GM19239 (cell line): ENCODE data around the gene SNX21.
"Not testable (repeated sequence)": the region's sequence is repeated elsewhere in the genome, so short reads cannot be mapped to it uniquely, and the experiment has no call there.

Experiments used
- DNase-seq: peaks from one replicate; pipeline ENCODE4 v3.0.0; 2011; ENCODE audit warnings: low spot score; ENCODE audit not compliant: insufficient read length
- FAIRE-seq: peaks from 2 replicates; lab custom pipeline; 2011; peaks lifted over from hg19 to GRCh38; lab: Jason Lieb, UNC

The SNX21 gene

GRCh38 chr20:45821947-45822346 lies 11.7 kb upstream of the SNX21 start:
- FAIRE-seq (no peak), DNase-seq (no peak)

DNA sequence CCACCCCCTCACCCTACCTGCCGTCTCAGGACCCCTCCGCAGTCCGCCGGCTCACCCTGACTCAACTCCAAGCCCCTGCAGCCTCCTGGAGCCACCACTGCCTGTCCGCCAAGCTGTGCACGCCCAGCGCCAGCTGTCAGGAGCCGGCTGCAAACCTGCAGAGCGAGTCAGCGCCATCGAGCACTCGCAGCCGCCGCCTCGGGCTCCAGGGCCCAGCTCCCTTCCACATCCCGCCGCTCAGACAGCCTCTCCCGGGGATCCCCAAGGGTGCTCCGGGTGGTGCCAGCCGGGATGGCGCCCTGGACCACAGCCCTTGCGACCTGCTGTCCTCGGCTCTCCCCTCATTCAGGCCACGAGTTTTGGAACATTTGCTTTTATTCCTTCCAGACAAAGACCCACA lies 10.7 kb upstream of the SNX21 start:
- FAIRE-seq = no peak
- DNase-seq = no peak

DNA sequence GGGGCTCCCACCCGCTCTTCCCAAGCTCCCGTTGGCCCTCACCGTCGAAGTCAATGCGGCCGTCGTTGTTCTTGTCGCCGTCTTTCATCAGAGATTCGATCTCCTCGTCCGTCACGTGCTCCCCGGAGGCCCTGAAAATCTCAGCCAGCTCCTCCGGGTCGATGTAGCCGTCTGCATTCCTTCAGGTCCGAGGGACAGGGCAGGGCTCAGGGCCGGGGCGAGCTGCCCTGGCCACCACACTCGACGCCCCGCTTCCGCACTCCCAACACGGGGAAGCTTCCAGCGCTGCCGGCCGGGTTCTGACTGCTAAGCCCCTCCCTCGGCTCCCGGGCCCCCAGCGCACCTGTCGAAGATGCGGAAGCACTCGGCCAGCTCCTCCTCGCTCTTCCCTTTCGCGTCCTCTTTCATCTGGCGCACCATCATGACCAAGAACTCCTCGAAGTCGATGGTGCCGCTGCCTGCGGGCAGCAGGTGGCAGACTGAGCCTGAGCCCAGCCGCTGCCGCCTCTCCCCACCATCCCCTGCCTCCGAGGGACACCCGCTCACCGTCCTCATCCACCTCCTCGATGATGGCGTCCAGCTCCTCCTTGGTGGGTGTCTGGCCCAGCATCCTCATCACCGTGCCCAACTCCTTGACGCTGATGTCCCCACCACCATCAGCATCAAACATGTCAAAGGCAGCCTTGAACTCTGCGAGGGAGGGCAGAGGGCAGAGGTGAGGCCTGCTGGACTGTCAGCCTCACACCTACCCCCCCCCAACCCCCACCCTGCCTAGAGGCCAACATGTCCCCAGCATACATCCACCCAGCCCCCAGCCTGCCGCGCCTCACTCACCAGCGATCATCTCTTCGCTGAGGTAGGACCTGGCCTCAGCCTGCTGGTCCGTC lies 9.4 kb upstream of the SNX21 start:
- DNase-seq = peak; percentile 36
- no peak for FAIRE-seq

GRCh38 chr20:45826381-45827019 lies 7.1 kb upstream of the SNX21 start:
- no peak for FAIRE-seq
- no peak for DNase-seq

GRCh38 chr20:45827030-45827652 lies 6.5 kb upstream of the SNX21 start, which contains the start of gene TNNC2:
Gene TNNC2, minus strand, starts transcription at chr20:45827312. Its CDS starts 64 bp downstream, at chr20:45827248.
- FAIRE-seq = no peak

DNA sequence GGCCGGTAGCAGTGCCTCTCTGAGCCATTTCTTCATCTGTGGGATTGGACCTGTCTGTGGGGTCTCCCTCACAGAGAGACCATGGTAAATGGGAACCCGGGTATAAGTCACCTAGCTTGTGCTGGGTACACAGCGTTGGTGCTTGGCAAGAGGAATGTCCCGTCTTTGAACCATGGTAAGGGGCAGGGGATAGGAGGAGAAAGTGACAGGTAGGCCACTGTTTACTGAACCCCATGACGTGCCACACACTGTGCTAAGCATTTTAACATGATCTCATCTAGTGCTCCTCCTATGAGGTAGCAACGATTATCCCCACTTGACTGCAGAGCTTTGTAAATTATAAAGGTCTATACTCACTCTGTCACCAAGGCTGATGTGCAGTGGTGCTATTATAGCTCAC lies 5.9 kb upstream of the SNX21 start:
- FAIRE-seq = no peak
- DNase-seq = no peak

More at GRCh38 chr20:45827030-45827652, 6.5 kb upstream of the SNX21 start, which contains the start of gene TNNC2:
- no peak for DNase-seq

DNA sequence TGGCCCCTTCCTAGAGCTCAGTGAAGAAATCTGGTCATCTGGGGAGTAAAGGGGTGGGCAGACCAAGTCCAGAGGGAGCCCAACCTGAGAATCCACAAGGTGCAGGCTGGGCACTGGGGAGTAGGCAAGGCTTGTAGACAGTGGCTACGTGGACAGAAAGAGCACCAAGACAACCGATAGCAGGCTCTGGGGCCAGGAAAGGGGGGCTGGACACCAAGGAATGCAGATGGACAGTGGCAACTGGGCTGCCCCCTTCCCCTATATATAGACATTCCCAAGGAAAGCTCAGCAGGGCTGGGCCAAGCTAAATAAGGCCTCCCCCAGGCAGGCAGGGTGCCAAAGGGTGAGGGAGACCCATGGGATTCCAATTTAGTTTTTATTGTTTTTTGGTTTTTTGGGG lies 5.0 kb upstream of the SNX21 start:
- DNase-seq (no peak), FAIRE-seq (no peak)

- not testable (repeated sequence) for DNase-seq, FAIRE-seq
Observed at GRCh38 chr20:45829673-45830106, 3.9 kb upstream of the SNX21 start.

- DNase-seq (no peak), FAIRE-seq (no peak)
Observed at GRCh38 chr20:45832619-45833018, 980 bp upstream of the SNX21 start.

DNA sequence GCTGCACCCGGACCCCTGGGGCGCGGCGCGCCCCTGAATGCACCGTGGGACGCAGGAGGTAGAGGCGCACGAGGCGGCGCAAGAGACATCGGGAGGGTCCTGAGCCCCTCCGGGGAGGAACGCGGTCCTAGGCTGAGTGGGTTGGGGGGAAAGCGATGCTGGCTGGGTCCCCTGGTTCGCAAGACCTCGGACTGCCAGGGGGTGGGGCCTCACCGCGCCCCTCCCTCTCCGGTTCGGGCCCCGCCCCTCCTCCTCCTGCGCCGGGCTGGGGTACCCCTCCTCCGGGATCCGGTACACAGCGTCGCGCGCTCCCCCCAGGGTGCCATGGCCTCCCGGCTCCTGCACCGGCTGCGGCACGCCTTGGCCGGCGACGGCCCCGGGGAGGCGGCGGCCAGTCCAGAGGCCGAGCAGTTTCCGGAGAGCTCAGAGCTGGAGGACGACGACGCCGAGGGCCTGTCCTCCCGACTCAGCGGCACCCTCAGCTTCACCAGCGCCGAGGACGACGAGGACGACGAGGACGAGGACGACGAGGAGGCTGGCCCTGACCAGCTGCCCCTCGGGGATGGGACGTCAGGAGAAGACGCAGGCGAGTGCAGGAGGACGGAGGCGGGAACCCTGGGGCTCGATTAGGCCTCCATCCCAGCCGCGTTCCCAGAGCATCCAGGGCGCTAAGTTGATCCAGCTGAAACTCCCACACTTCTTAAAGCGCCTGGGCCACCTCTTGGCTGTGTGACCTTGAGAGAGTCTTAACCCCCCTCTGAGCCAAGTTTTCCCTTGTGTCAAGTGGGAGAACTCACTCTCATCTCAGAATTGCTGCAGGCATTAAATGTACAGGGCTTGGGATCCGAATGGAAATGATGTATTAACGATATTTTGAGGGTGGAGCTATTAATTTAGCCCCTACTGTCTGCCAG lies 541 bp downstream of the SNX21 start:
- FAIRE-seq = no peak
- peak; percentile 41 for DNase-seq

GRCh38 chr20:45834797-45835161 lies 1.2 kb downstream of the SNX21 start:
- no peak for DNase-seq
- FAIRE-seq = no peak

GRCh38 chr20:45835329-45835765 lies 1.7 kb downstream of the SNX21 start:
- no peak for DNase-seq
- no peak for FAIRE-seq

- no peak for DNase-seq
- no peak for FAIRE-seq
Observed at GRCh38 chr20:45835825-45836224, 2.2 kb downstream of the SNX21 start.

DNA sequence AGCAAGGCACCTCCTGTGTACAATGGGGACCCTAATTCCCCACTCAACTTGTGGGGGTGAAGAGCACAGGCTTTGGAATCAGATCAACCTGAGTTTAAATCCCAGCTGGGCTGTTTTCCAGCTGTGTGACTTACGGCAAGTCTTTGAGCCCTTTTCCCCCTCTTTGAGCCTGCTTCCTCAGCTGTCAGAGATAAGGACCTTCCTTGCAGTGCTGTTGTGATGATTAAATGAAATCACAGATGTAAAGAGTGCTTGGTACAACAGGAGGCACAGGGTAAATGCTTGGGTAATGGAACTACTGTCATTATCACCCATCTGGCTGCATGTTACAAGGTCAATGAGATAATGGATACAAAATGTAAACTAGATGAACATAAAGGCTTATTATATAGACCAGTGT lies 3.2 kb downstream of the SNX21 start:
- no peak for DNase-seq
- FAIRE-seq = no peak

DNA sequence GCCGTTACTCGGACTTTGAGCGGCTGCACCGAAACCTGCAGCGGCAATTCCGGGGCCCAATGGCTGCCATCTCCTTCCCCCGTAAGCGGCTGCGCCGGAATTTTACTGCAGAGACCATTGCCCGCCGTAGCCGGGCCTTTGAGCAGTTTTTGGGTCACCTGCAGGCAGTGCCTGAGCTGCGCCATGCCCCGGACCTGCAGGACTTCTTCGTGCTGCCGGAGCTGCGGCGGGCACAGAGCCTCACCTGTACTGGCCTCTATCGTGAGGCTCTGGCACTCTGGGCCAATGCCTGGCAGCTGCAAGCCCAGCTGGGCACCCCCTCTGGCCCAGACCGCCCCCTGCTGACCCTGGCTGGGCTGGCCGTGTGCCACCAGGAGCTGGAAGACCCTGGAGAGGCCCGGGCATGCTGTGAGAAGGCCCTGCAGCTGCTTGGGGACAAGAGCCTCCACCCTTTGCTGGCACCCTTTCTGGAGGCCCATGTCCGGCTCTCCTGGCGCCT lies 7.2 kb downstream of the SNX21 start:
- FAIRE-seq (no peak), DNase-seq (no peak)

DNA sequence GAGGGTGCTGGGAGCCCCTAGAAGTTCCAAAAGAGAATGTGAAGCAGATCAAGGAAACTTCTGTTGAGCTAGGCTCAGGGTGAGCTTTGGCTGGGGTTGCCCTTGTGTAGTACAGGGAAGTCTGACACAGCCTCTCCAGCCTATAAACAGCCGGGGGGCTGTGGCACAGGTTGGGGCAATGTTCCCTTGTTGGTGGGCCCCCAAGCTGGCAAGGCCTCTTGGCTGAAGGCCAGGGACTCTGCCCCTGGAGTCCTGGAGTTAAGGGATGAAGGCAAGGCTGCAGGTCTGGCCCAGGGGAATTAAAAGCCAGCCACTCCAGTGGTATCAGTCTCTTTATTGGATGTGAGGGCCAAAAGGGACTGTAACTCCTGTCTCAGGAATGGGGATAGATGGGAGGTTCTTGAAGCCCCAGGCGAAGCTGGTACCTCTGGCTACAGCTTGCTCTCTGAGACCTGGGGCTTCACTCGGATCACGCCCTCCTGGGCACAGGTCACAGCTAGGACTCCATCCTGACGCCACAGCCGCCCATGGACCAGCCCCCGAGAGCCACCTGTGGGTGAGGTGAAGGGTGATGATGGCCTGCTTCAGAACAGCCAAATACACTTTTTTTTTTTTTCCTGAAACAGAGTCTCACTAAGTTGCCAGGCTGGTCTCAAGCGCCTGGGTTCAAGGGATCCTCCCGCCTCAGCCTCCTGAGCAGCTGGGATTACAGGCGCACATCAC lies 8.0 kb downstream of the SNX21 start:
- no peak for DNase-seq
- no peak for FAIRE-seq

GRCh38 chr20:45842169-45842812 lies 8.7 kb downstream of the SNX21 start:
- FAIRE-seq (no peak), DNase-seq (peak; percentile 48)

- DNase-seq (no peak), FAIRE-seq (no peak)
Observed at GRCh38 chr20:45843506-45843905, 9.9 kb downstream of the SNX21 start.

DNA sequence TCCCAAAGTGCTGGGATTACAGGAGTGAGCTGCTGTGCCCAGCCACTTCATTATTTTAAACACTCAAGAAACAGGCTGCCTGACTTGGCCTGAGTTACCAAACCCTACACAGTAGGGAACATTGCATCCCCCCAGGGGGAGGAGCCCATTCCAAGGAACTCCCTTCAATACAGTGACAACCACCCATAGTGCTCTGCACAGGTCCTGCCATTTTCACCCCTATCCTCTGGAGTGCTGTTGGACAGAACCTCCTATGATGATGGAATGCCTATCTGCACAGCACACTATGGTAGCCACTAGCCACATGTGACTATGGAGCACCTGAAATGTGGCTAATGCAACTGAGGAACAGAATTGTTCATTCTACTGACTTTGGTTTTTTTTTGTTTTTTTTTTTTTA lies 11.9 kb downstream of the SNX21 start:
- DNase-seq (no peak), FAIRE-seq (no peak)
